Erythroblast (primary cell): ENCODE data around the gene NTNG2.

Experiments used
- GATA1 ChIP-seq: IDR thresholded peaks from 2 replicates; pipeline ENCODE4 v1.6.1; 2011; ENCODE audit warnings: low read depth, mild to moderate bottlenecking, control low read depth, low read length, moderate library complexity
- POLR2A ChIP-seq: IDR thresholded peaks from 2 replicates; pipeline ENCODE4 v1.6.1; 2011; ENCODE audit warnings: mild to moderate bottlenecking, low read length

DNA sequence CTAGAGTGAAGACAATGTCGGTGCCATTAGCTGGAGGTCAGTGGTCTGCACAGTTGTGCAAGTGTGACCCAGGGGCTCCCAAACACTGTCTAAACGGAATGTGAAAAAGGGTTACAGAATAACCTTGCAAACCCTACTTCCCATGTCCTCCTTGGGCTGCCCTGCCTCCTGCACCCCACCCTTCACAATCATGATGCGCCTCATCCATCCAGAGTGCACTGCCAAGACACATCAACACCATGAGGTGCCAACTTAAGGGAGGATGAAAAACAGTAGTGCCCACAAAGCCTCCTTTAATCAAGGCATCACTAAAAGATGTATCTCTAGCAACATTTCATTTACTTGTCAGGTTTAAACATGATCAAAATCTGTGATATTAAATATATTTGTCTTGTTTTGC, 105.8 kb downstream of the NTNG2 start:
- TF ChIP-seq POLR2A (no peak), GATA1 (no peak)
